Glutamatergic neuron (in vitro differentiated cells): ENCODE data around the gene CDKN2B-AS1. TPM values are rescaled to one million over a fixed set of nuclear protein-coding genes. Genes with fewer than 3 reads are reported as not detected.
A peak's percentile ranks its signal among the peaks of the same experiment; 100 is the strongest.

Experiments used
- DNase-seq: peaks from one replicate; pipeline ENCODE4 v3.0.0; 2022
- H3K27ac Mint-ChIP-seq: one replicate; pipeline ENCODE4 v1.8.0; 2020; ENCODE audit warnings: mild to moderate bottlenecking, mixed read lengths, inconsistent platforms; ENCODE audit not compliant: unreplicated experiment
- H3K27me3 Mint-ChIP-seq: one replicate; pipeline ENCODE4 v1.8.0; 2020; ENCODE audit warnings: mild to moderate bottlenecking, moderate library complexity, mixed read lengths, inconsistent platforms; ENCODE audit not compliant: unreplicated experiment
- H3K36me3 Mint-ChIP-seq: one replicate; pipeline ENCODE4 v1.8.0; 2020; ENCODE audit warnings: mild to moderate bottlenecking, mixed read lengths, inconsistent platforms; ENCODE audit not compliant: unreplicated experiment
- H3K4me1 Mint-ChIP-seq: one replicate; pipeline ENCODE4 v1.8.0; 2020; ENCODE audit warnings: mild to moderate bottlenecking, low read depth, mixed read lengths, inconsistent platforms; ENCODE audit not compliant: unreplicated experiment
- H3K4me3 Mint-ChIP-seq: one replicate; pipeline ENCODE4 v1.8.0; 2020; ENCODE audit warnings: mild to moderate bottlenecking, mixed read lengths, inconsistent platforms; ENCODE audit not compliant: unreplicated experiment
- H3K9me3 Mint-ChIP-seq: one replicate; pipeline ENCODE4 v1.8.0; 2020; ENCODE audit warnings: mild to moderate bottlenecking, moderate library complexity, mixed read lengths, inconsistent platforms; ENCODE audit not compliant: unreplicated experiment
- CTCF ChIP-seq: fragments of 200-600 bp; sonication (generic); IDR thresholded peaks from one replicate; pipeline ENCODE4 v1.5.0; 2021; ENCODE audit not compliant: partially characterized antibody, unreplicated experiment
- total RNA-seq: library from RNA; stranded (reverse); fragmentation: NEBNext Ultra II Directional; extraction: Animal tissue kit (Norgen Biotek cat#: 25700); gene quantifications from one replicate; pipeline ENCODE4 v1.2.1, GENCODE V29; 2021; ENCODE audit not compliant: unreplicated experiment

Gene CDKN2B-AS1
- total RNA-seq, 1 donor from 2014 or later = not detected

DNA sequence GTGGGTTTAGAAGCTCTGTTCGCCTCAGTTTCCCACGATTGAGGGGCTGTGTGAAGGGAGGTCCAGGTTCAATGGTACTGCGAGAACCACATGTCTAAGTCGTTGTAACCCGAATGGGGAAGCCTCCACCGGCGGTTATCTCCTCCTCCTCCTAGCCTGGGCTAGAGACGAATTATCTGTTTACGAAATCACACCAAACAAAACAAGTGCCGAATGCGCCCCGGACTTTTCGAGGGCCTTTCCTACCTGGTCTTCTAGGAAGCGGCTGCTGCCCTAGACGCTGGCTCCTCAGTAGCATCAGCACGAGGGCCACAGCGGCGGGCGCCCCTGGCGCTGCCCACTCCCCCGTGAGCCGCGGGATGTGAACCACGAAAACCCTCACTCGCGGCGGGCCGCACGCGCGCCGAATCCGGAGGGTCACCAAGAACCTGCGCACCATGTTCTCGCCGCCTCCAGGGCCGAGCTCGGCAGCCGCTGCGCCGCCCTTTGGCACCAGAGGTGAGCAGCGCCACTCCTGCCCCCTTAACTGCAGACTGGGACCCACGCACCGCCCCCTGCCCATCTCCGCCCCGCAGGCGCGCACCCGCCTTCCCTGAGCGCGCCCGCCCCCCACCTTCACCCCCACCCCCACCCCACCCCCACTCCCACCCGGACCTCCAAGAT, 567 bp upstream of the CDKN2B-AS1 start, which contains the start of gene CDKN2A:
CDKN2A (minus strand) TSS at position 500 of the 663 bp plus-strand sequence.
- TF ChIP-seq CTCF = no peak
- DNase-seq = peak; percentile 64
- H3K27ac Mint-ChIP-seq = no peak within 1 kb of the TSS
- peak within 1 kb of the TSS; percentile 95 for H3K4me3 Mint-ChIP-seq
- peaks cover 29% of the 10 kb centered on the region for H3K27me3 Mint-ChIP-seq
- peaks cover 3% of the 10 kb centered on the region for H3K9me3 Mint-ChIP-seq
- H3K4me1 Mint-ChIP-seq = no peaks in the 10 kb centered on the region
- no peaks in the 10 kb centered on the region for H3K36me3 Mint-ChIP-seq

DNA sequence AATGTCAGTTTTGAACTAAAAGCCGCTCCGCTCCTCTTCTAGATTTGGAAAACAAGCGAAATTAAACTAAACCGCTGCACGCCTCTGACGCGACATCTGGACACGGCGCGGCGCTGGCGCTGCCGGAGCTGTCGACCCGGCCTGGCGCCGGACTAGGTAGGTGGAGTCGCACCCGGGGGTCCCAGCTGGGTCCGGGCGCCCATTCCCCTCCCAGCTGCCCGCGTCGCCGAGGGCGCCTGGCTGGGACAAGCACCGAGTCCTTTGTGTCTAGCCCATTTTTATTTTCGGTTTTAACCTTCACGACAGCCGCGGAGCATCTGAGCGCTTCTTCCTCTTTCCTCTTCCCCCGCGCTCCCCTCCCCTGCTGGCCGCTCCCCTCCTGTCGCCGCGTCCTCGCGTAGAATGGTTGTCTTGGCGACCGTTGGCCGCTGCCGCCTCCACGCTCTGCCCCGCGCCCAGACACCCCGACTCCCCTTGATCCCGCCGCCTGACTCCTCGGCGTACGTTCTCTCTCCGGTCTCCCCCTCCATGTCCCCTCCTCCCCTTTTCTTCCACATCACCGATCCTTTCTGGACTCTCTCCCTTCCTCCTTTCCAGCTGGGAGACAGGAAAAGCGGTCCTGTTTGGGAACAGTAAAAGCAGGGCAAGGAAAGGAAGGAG, 545 bp downstream of the CDKN2B-AS1 start:
- Mint-ChIP-seq H3K4me3 (peak overlapping the region; percentile 95), H3K36me3 (no peaks in the 10 kb centered on the region), H3K9me3 (peaks cover 3% of the 10 kb centered on the region), H3K27me3 (peaks cover 21% of the 10 kb centered on the region), H3K4me1 (no peaks in the 10 kb centered on the region), H3K27ac (no peak overlapping the region)
- peak; percentile 68 for DNase-seq
- no peak for TF ChIP-seq CTCF

GRCh38 chr9:21995666-21996398, 1.2 kb downstream of the CDKN2B-AS1 start:
- DNase-seq = peak; percentile 51
- no peak for TF ChIP-seq CTCF
- no peaks in the 10 kb centered on the region for H3K36me3 Mint-ChIP-seq
- no peaks in the 10 kb centered on the region for H3K9me3 Mint-ChIP-seq
- no peak overlapping the region for H3K27ac Mint-ChIP-seq
- no peaks in the 10 kb centered on the region for H3K4me1 Mint-ChIP-seq
- H3K27me3 Mint-ChIP-seq = peaks cover 20% of the 10 kb centered on the region
- H3K4me3 Mint-ChIP-seq = peak overlapping the region; percentile 95

DNA sequence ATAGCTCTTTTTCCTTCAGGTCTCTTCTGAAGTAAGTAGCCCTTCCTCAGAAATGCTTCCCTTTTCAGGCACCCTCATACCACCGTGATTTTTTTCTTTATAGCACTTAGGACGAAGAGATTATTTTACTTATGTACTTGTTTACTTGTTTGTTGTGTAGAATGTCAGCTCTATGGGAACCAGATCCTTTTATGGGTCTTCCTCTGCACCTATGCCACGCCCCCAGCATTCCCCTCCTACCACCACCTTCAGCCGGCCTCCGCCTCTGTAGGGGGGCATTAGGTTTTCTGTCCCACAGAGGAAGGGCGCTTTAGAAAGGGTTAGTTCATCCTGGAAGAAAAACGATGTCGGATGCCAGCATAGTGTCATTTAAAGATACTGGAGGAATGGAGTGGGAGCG, 1.8 kb downstream of the CDKN2B-AS1 start:
- peak overlapping the region; percentile 95 for H3K4me3 Mint-ChIP-seq
- no peaks in the 10 kb centered on the region for H3K36me3 Mint-ChIP-seq
- TF ChIP-seq CTCF = no peak
- peaks cover 21% of the 10 kb centered on the region for H3K27me3 Mint-ChIP-seq
- no peak for DNase-seq
- no peak overlapping the region for H3K27ac Mint-ChIP-seq
- no peaks in the 10 kb centered on the region for H3K4me1 Mint-ChIP-seq
- no peaks in the 10 kb centered on the region for H3K9me3 Mint-ChIP-seq
